ENCODE data around the gene PCNT.

PCNT gene, protein sequence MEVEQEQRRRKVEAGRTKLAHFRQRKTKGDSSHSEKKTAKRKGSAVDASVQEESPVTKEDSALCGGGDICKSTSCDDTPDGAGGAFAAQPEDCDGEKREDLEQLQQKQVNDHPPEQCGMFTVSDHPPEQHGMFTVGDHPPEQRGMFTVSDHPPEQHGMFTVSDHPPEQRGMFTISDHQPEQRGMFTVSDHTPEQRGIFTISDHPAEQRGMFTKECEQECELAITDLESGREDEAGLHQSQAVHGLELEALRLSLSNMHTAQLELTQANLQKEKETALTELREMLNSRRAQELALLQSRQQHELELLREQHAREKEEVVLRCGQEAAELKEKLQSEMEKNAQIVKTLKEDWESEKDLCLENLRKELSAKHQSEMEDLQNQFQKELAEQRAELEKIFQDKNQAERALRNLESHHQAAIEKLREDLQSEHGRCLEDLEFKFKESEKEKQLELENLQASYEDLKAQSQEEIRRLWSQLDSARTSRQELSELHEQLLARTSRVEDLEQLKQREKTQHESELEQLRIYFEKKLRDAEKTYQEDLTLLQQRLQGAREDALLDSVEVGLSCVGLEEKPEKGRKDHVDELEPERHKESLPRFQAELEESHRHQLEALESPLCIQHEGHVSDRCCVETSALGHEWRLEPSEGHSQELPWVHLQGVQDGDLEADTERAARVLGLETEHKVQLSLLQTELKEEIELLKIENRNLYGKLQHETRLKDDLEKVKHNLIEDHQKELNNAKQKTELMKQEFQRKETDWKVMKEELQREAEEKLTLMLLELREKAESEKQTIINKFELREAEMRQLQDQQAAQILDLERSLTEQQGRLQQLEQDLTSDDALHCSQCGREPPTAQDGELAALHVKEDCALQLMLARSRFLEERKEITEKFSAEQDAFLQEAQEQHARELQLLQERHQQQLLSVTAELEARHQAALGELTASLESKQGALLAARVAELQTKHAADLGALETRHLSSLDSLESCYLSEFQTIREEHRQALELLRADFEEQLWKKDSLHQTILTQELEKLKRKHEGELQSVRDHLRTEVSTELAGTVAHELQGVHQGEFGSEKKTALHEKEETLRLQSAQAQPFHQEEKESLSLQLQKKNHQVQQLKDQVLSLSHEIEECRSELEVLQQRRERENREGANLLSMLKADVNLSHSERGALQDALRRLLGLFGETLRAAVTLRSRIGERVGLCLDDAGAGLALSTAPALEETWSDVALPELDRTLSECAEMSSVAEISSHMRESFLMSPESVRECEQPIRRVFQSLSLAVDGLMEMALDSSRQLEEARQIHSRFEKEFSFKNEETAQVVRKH (N-terminal part only)

DNA sequence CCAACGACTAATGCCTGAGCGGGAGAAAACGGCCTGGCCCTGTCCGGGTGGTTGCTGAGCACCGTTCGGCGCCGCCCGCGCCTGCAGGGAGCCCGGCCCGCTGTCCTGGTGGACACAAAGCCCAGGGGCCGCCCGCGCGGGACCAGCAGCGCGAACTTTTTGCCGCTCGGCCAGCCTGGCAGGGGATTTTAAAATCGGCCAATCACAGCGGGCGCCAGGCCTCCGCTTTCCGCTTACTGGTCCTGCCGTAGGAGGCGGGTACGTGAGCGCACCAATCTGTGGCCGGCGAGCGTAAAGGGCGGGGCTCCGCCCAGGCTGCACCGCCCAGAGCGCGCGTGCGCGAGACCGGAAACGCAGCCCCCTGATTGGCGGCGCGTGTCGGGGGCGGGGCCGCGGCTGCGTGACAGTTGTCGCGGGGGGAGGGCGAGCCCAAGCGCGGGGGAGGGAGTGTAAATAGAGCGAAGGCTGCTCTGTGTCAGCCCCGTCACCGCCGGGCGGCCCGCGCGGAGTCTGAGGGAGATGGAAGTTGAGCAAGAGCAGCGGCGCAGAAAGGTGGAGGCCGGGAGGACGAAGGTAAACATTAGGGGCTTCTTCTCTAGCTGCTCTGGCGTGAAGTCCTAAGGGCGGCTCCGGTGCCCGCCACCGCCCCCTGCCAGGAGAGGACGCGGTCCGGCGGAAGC, at the start of gene PCNT, which contains the start of gene C21orf58:
PCNT (plus strand) TSS at position 447 of the 680 bp plus-strand sequence; CDS start at position 520, 73 bp downstream.
C21orf58 (minus strand) TSS at position 161 of the 680 bp plus-strand sequence. CDS start 1,132 bp downstream, outside the sequence.
- DNase-seq = peak; percentile 99

DNA sequence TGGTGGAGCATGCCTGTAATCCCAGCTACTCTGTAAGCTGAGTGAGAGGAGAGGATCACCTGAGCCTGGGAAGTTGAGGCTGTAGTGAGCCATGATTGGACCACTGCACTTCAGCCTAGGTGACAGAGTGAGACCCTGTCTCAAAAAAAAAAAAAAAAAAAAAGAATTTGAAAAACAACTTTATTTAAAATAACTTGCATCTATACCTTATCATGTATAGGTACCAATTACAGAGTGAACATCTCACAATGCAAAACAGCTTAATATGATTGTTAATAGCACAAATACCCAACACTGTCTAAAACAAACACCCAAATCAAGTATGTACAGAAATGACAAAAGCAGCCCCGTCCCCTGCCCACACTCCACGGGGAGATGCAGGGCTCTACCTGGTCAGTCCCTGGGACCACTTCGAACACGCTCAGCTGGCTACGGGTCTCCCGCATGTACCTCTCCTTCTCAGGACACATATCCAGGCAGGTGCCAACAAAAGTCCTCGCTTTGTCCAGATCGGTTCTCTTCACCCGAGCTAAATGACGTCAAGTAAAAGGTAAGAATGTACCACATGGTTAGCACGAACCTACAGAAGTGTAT, 49.1 kb upstream of the PCNT start:
- no peak for DNase-seq

DNA sequence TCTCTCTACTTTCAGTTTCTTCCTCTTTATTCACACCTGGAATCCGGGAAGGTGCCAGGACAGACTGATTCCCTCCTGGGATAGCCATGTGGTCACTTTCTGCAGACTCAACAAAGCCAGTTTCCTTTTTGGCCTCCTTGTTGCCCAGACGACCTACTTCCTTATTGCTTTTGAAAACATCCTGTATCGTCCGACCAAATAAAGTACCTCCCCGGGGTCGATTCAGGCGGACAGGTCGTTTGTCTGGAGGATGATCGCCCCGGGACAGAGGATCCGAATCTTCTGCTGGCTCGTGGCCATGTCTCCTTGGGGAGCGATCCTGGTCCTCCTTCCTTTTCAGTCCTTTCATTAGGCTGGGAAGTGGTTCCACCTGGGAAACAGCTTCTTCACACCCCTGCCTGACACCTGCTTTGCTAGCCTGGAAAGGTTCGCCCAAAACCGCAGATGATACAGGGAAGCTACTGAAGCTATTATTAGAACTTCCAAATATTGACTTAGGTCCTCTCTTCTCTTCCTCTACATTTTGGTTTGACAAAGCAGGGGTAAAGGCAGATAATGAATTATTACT, 39.8 kb upstream of the PCNT start:
- DNase-seq = peak; percentile 28

DNA sequence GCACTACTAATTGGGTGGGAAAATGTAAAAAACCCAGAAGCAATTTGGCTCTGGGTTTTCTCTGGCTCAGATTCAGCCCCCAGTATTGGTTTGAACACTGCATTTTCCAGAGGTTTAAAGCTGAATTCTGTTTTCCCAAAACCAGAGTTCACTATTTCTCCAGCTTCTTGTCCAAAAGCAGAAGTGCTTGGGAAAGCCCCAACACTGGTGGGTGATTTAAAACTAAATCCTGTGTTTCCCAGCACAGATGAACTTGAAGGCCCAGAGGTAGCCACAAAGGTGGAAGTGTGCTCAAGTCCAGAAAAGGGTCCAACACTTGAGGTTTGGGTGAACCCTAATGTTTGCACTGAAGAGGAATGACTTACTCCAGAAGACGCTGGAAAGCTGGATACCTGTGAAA, 39.2 kb upstream of the PCNT start:
- DNase-seq = no peak

DNA sequence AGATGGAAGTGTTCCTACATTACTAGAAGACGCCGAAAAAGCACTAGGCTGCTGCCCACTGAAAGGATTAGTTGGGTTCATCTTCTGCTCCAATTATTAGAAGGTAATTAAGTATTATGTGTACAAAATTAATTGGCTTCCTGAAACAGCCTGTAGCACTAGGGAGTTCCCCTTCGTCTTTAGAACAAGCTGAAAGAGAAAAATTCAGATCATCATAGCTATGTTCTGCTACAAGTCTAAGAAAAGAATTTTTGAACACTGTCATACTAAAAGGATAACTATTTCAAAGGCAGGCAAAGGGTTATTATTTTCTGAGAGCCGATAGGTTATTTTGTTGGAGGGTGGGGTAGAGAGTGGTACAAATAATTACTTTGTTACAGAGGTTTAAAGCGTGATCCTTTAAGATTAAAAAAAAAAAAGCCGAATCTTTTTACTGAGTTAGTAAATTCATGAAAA, 38.7 kb upstream of the PCNT start, which contains the start of gene MCM3AP:
MCM3AP (minus strand) TSS at position 406 of the 456 bp plus-strand sequence; CDS start at position 81, 325 bp downstream.
- DNase-seq = no peak

DNA sequence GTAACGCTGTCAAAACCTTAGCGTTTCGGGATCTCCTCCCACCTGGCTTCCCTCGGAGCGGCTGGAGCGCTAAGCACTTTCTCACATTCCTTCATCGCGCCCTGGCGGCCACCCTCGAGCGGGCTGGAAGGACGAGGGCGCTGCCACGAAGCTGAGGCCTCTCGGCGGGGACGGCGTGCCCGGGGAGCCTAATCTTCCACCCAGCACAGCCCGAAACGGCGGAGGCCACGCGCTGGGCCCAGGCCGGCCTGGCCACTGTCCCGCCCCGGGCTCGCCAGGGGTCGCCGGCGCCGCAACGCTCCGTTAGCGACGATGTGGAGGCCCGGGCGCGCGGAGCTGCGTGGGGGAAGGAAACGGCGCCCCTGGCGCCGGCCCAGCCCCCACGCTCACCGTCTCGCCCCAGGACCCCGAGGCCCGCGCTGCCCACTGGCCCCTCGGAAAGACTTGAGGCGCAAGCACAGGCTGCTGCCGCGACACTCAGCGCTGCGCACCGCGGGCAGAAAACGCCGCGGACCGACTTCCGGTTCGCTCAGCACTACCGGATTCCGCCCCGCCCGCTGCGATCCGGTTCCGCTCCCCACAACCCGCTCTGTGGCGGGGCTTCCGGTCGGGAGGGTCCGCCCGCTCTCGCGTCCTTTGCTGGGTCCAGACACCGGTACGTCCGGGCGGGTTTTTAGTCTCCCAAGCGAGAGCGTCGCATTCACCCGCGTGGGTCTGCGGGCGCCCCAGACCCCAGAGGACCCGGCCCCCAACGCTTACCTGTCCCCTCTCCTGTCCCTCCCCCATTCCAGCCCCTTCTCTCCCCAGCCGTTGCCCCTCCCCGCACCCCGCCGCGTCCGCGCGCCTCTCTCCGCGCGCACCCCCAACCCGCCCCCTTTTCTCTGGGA, 38.0 kb upstream of the PCNT start, which contains the start of gene YBEY:
YBEY (plus strand) TSS at position 582 of the 887 bp plus-strand sequence. CDS start 572 bp downstream, outside the sequence.
- DNase-seq = peak; percentile 95

- no peak for DNase-seq
These were observed 37.3 kb upstream of the PCNT start for GRCh38 chr21:46286648-46287002.

DNA sequence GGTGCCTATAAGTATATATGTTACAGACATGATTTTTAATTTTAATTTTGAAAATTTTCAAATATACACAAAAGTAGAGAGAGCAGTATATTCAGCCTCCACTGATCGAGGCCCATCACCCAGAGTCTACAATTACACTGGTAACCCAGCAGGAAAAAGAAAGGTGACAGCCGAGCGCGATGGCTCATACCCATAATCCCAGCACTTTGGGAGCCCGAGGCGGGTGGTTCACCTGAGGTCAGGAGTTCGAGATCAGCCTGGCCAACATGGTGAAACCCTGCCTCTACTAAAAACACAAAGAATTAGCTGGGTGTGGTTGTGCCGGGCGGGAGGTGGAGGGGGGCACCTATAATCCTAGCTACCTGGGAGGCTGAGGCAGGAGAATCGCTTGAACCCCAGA, 36.4 kb upstream of the PCNT start:
- no peak for DNase-seq

GRCh38 chr21:46289655-46290179, 34.2 kb upstream of the PCNT start:
- DNase-seq = no peak

- DNase-seq = no peak
These were observed 32.4 kb upstream of the PCNT start for GRCh38 chr21:46291561-46291960.

- no peak for DNase-seq
These were observed 29.2 kb upstream of the PCNT start for GRCh38 chr21:46294647-46295176.

- peak; percentile 53 for DNase-seq
These were observed 28.7 kb upstream of the PCNT start for GRCh38 chr21:46295177-46295770.

DNA sequence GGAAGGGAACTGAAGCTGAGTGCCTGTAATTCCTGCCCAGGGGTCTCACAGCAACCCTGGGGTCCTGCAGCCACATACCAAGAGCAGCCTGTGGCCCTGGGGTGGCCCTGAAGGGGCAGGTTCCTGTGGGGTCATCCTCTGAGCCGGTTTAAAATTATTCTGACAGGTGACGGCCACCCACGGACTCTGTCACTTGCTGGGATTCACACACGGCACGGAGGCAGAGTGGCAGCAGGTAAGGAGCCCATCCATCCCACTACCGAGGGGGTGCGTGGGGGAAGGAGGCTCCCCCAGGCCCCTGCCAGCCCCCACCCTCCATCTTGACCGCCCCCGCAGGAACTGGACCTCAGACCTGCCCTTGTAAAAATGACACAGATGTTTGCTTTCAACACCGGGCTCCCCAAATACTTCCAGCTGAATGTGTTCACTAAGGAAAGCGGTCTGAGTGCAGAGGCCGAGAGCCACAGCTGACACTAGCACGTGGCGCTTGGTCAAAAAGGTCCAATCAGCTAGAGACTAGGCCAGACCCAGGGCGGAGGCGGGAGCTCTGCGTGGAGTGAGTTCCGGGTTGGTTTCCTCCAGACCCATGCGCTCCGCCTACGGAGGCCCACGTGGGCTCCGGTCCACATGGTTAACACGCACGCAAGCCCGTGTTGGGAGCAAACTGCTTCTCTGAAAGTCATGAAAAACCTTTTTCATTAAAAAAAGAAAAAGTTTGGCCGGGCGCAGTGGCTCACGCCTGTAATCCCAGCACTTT, 27.8 kb upstream of the PCNT start:
- peak; percentile 92 for DNase-seq

DNA sequence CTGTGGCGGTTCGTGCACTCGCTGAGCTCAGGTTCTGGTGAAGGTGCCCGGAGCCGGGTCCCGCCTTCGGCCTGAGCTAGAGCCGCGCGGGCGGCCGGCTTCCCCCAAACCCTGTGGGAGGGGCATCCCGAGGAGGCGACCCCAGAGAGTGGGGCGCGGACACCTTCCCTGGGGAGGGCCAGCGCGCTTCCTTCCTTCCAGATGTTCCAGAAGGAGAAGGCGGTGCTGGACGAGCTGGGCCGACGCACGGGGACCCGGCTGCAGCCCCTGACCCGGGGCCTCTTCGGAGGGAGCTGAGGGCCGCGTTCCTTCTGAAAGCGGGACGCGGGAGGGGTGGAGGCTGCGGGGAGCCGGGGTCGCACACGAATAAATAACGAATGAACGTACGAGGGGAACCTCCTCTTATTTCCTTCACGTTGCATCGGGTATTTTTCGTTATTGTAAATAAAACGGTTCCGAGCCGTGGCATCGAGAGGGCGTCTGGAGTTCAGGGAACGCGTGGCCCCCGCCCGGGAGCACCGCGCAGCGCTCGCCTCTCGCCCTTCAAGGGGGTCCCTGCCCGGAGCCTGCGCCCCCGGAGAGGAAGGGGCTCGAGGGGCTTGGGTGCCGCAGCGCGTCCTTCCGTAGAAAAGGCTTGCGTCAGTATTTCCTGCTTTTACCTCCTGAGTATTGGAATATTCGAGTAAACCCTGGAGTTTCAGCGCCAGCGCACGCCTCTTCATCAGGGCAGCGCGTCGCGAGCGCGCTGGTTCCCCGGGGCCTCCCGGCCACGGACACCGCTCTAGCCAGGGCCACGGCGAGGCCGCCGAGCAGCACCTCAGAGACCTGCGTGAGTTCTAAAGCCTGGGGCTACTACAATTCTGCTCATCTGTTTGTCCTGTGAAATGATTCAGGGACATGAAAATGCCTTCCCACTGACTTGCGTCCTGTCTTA, 26.4 kb upstream of the PCNT start:
- DNase-seq = peak; percentile 64

DNA sequence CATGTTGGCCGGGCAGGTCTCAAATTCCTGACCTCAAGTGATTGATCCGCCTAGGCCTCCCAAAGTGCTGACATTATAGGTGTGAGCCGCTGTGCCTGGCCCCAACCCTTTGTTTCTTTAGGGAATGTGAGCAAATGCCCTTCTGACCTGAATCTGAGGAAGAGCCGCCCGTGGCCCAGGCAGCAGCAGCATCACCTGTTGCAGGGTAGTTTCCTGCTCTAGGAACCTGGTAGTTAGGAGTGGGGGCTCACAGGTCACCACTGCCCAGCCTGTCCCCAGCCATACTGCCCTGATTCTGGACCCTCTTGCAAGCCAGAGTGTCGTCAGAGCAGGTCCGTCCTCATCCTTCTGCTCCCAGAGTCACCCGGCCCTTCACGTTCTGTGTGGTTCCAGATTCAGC, 24.8 kb upstream of the PCNT start:
- no peak for DNase-seq

- DNase-seq = no peak
These were observed 22.2 kb upstream of the PCNT start for GRCh38 chr21:46301759-46302158.

GRCh38 chr21:46304437-46304836, 19.5 kb upstream of the PCNT start:
- DNase-seq = no peak

Data from right hindlimb (tissue), 1 donor.